WI38 (cell line): ENCODE measurements around the gene APLP1.

ENCODE experiments used
- H3K4me3 ChIP-seq: 2 replicates; pipeline ENCODE4 v1.5.1; 2011; ENCODE audit warnings: low read depth, mild to moderate bottlenecking, control low read depth, low read length
- CTCF ChIP-seq: IDR thresholded peaks from 2 replicates; pipeline ENCODE4 v1.5.1; 2012; ENCODE audit warnings: low read depth, mild to moderate bottlenecking, control low read depth, low read length

Gene APLP1

GRCh38 chr19:35856546-35857149 lies 11.7 kb upstream of the APLP1 start, which contains the start of gene KIRREL2:
TSS of gene KIRREL2 (plus strand) at chr19:35856911. CDS start at chr19:35857120, 209 bp downstream.
- H3K4me3 ChIP-seq, result peak within 1 kb of the TSS; percentile 46
- TF ChIP-seq CTCF, result no peak

- TF ChIP-seq CTCF, result no peak
- H3K4me3 ChIP-seq, result no peak overlapping the region
These were observed 10.1 kb upstream of the APLP1 start for GRCh38 chr19:35858311-35858710.

DNA sequence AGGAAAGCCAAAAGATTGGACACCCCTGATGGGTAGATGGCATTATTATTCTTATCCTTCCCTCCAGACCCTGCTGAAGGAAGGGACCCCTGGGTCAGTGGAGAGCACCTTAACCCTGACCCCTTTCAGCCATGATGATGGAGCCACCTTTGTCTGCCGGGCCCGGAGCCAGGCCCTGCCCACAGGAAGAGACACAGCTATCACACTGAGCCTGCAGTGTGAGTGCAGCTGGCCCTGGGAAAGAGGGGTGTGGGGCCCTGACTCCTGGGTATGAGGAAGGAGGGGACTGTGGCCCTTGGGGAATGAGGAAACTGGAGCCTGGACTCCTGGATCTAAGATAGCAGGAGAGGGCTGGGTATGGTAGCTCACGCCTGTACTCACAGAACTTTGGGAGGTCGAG lies 9.0 kb upstream of the APLP1 start:
- TF ChIP-seq CTCF, result no peak
- H3K4me3 ChIP-seq, result no peak overlapping the region

GRCh38 chr19:35860436-35860817 lies 7.9 kb upstream of the APLP1 start:
- H3K4me3 ChIP-seq, result no peak overlapping the region
- no peak for TF ChIP-seq CTCF

- no peak for TF ChIP-seq CTCF
These were observed 7.3 kb upstream of the APLP1 start for GRCh38 chr19:35860818-35861639.

GRCh38 chr19:35861640-35862160 lies 6.7 kb upstream of the APLP1 start:
- H3K4me3 ChIP-seq, result no peak overlapping the region
- no peak for TF ChIP-seq CTCF

More at GRCh38 chr19:35860818-35861639, 7.3 kb upstream of the APLP1 start:
- H3K4me3 ChIP-seq, result no peak overlapping the region

- no peak overlapping the region for H3K4me3 ChIP-seq
- no peak for TF ChIP-seq CTCF
These were observed 5.8 kb upstream of the APLP1 start for GRCh38 chr19:35862528-35862927.
